GM23338 (cell line): Measurements from ENCODE around the gene CCDC28A. TPM values are rescaled to one million over a fixed set of nuclear protein-coding genes. Genes with fewer than 3 reads are reported as not detected.

ENCODE experiments used
- ATAC-seq: fragments of 200-7000 bp; cut with Tn5 transposase; 3 replicates; pipeline ENCODE4 v1.9.1; 2020
- DNase-seq: peaks from one replicate; pipeline ENCODE4 v3.0.0-alpha.2; 2015; ENCODE audit warnings: low spot score
- H2AFZ ChIP-seq: fragments of 200-600 bp; sonication (generic); 2 replicates; pipeline ENCODE4 v1.8.0; 2016; ENCODE audit warnings: antibody characterized with exemption, mild to moderate bottlenecking, moderate library complexity
- H3F3A ChIP-seq: fragments of 200-600 bp; sonication (generic); replicated peaks from 2 replicates; pipeline ENCODE4 v1.8.0; 2017; ENCODE audit warnings: antibody characterized with exemption, mixed run types, low read depth
- H3K27ac ChIP-seq: fragments of 200-600 bp; sonication (generic); 2 replicates; pipeline ENCODE4 v1.6.1; 2016; ENCODE audit warnings: low read depth
- H3K27me3 ChIP-seq: fragments of 200-600 bp; sonication (generic); 2 replicates; pipeline ENCODE4 v1.8.0; 2016; ENCODE audit warnings: mild to moderate bottlenecking, mixed run types, moderate library complexity; ENCODE audit not compliant: insufficient read depth
- H3K36me3 ChIP-seq: fragments of 200-600 bp; sonication (generic); 2 replicates; pipeline ENCODE4 v1.8.0; 2016; ENCODE audit warnings: mild to moderate bottlenecking; ENCODE audit not compliant: insufficient read depth
- H3K4me1 ChIP-seq: fragments of 200-600 bp; sonication (generic); 2 replicates; pipeline ENCODE4 v1.8.0; 2016; ENCODE audit warnings: mild to moderate bottlenecking, moderate library complexity; ENCODE audit not compliant: insufficient read depth
- H3K4me2 ChIP-seq: fragments of 200-600 bp; sonication (generic); 2 replicates; pipeline ENCODE4 v1.7.1; 2017; ENCODE audit warnings: mixed run types
- H3K4me3 ChIP-seq: fragments of 200-600 bp; sonication (generic); 2 replicates; pipeline ENCODE4 v1.6.1; 2016; ENCODE audit warnings: mixed run types
- H3K79me2 ChIP-seq: fragments of 200-600 bp; sonication (generic); replicated peaks from 2 replicates; pipeline ENCODE4 v1.8.0; 2017; ENCODE audit warnings: mild to moderate bottlenecking; ENCODE audit not compliant: insufficient read depth
- H3K9me2 ChIP-seq: fragments of 200-600 bp; sonication (generic); 2 replicates; pipeline ENCODE4 v1.8.0; 2017; ENCODE audit not compliant: insufficient read depth
- H4K20me1 ChIP-seq: fragments of 200-600 bp; sonication (generic); replicated peaks from 2 replicates; pipeline ENCODE4 v1.8.0; 2017; ENCODE audit warnings: mild to moderate bottlenecking; ENCODE audit not compliant: insufficient read depth
- H3K27ac Mint-ChIP-seq: 2 replicates; pipeline ENCODE4 v1.8.0; 2020; ENCODE audit warnings: inconsistent platforms, mild to moderate bottlenecking, moderate library complexity, mixed read lengths
- H3K27me3 Mint-ChIP-seq: 3 replicates; pipeline ENCODE4 v1.8.0; 2022; ENCODE audit warnings: low read depth, mild to moderate bottlenecking, moderate library complexity, mixed read lengths, inconsistent platforms; ENCODE audit not compliant: insufficient read depth, poor library complexity
- H3K36me3 Mint-ChIP-seq: 3 replicates; pipeline ENCODE4 v1.8.0; 2021; ENCODE audit warnings: low read depth, mild to moderate bottlenecking, inconsistent platforms, moderate library complexity, mixed read lengths
- H3K4me1 Mint-ChIP-seq: 3 replicates; pipeline ENCODE4 v1.8.0; 2020; ENCODE audit warnings: mild to moderate bottlenecking, inconsistent platforms, mixed read lengths
- H3K4me3 Mint-ChIP-seq: 3 replicates; pipeline ENCODE4 v1.8.0; 2021; ENCODE audit warnings: moderate library complexity, mild to moderate bottlenecking, inconsistent platforms, mixed read lengths
- H3K9me3 Mint-ChIP-seq: 3 replicates; pipeline ENCODE4 v1.8.0; 2020; ENCODE audit warnings: moderate library complexity, mild to moderate bottlenecking, inconsistent platforms, mixed read lengths
- EZH2 ChIP-seq: fragments of 200-600 bp; sonication (generic); IDR thresholded peaks from one replicate; pipeline ENCODE4 v1.8.0; 2017; ENCODE audit warnings: antibody characterized with exemption, mild to moderate bottlenecking, low read depth; ENCODE audit not compliant: unreplicated experiment
- EZH2phosphoT487 ChIP-seq: fragments of 200-600 bp; sonication (generic); IDR thresholded peaks from one replicate; pipeline ENCODE4 v1.8.1; 2018; ENCODE audit warnings: antibody characterized with exemption; ENCODE audit not compliant: unreplicated experiment
- JUNB ChIP-seq: IDR thresholded peaks from one replicate; pipeline ENCODE4 v1.6.1; 2016; ENCODE audit warnings: antibody characterized with exemption; ENCODE audit not compliant: unreplicated experiment
- NANOG ChIP-seq: IDR thresholded peaks from 2 replicates; pipeline ENCODE4 v1.6.1; 2016; ENCODE audit warnings: antibody characterized with exemption, borderline replicate concordance
- ZNF114 ChIP-seq: fragments of 250-450 bp; sonication (Bioruptor Pico); IDR thresholded peaks from 2 replicates; pipeline ENCODE4 v1.5.0; 2020; ENCODE audit warnings: mild to moderate bottlenecking, moderate library complexity
- ZNF331 ChIP-seq: fragments of 250-450 bp; sonication (Bioruptor Pico); IDR thresholded peaks from 2 replicates; pipeline ENCODE4 v1.5.0; 2020; ENCODE audit warnings: low read depth, mild to moderate bottlenecking, moderate library complexity
- polyA plus RNA-seq: library from polyadenylated mRNA; unstranded; fragments of >200 nt; fragmentation: Nextera tagmentation; extraction: Ambion mirVana; gene quantifications from 2 replicates; pipeline ENCODE4 v1.2.1, GENCODE V29; 2016
- total RNA-seq: library from RNA; depleted of rRNA; stranded (reverse); fragments of >200 nt; shearing (Covaris generic); gene quantifications from 2 replicates; pipeline ENCODE4 v1.2.3, GENCODE V29; 2014
- TF ChIP-seq, protein P1 (sequence below): IDR thresholded peaks from 2 replicates; pipeline ENCODE4 v1.6.1; 2016; ENCODE audit warnings: antibody characterized with exemption
- TF ChIP-seq, protein P2 (sequence below), 2 experiments: fragments of 200-600 bp in 1 of 2; sonication (generic) in 1 of 2; conservative IDR thresholded peaks; 2 replicates each; pipeline versions ENCODE4 v1.5.1 to v1.6.1; 2016 to 2017; ENCODE audit warnings: antibody characterized with exemption in 2 of 2, low read depth in 2 of 2, mild to moderate bottlenecking in 2 of 2, moderate library complexity in 1 of 2
- TF ChIP-seq, protein P3 (sequence below): fragments of 250-450 bp; sonication (Bioruptor Pico); IDR thresholded peaks from 2 replicates; pipeline ENCODE4 v1.5.0; 2020; ENCODE audit warnings: mild to moderate bottlenecking, moderate library complexity

Gene CCDC28A
- total and polyA plus RNA-seq, 2 experiments from 2014 or later, result 11.2 to 14.0 TPM

DNA sequence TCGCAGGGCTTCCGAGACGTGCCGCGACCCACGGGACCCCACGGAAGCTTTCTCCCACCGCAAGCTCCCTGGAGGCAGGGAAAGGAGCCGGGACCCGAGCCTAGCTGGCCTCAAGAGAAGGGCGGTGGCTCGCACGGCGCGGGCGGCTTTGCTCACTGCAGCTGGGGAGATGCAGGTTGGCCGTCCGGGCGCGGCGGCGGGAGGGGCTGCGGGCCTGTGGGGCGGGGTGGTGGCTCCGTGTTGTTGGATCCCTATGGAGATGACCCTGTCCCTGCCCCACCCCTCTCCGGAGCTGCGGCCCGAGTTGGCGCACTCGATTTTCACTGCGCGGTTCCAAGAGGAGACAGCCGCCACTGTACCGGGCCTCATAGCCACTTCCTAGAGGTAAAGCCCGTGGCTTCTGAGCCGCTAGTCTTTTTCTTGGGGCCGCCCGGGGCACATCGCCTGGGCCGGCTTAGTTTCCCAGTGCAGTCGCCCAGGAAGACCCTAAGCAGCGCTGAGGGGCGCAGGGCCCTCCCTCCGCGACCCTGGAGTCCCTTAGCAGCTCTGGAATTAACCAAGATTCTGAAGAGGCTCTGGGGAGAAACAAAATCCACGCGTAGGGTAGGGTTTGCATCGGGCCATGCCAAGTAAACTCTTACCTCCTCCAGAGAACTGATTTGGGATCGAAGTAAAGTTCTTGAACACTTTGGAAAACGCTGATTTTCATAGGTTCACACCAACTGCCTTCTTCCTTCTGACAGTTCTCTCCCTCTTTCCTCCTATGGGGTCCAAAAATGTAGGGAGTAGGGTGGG is 22.4 kb downstream of the CCDC28A start, which contains the start of gene ECT2L:
ECT2L (plus strand) TSS at position 279 of the 795 bp plus-strand sequence. CDS start 17,188 bp downstream, outside the sequence.
- Histone ChIP-seq H3K4me1 (peaks cover 8% of the 10 kb centered on the region; the same call in 1 of the 2 replicates), H3K79me2 (no peaks in the 10 kb centered on the region), H2AFZ (peak within 1 kb of the TSS; percentile 96), H3K4me2 (peak within 1 kb of the TSS; percentile 94), H3F3A (no peaks in the 10 kb centered on the region), H4K20me1 (no peaks in the 10 kb centered on the region), H3K27me3 (peaks cover 11% of the 10 kb centered on the region; the same call in 1 of the 2 replicates), H3K9me2 (no peaks in the 10 kb centered on the region), H3K4me3 (peak within 1 kb of the TSS; percentile 65), H3K36me3 (no peaks in the 10 kb centered on the region), H3K27ac (0 out of 2 replicates have a peak within 1 kb of the TSS, but pooled peaks have one; percentile 65)
- Mint-ChIP-seq H3K9me3 (peaks cover 10% of the 10 kb centered on the region; the same call in 2 of the 3 replicates), H3K27ac (no peak within 1 kb of the TSS), H3K36me3 (no peaks in the 10 kb centered on the region; the same call in 2 of the 3 replicates), H3K27me3 (peaks cover 5% of the 10 kb centered on the region), H3K4me1 (no peaks in the 10 kb centered on the region; the same call in 2 of the 3 replicates), H3K4me3 (peak within 1 kb of the TSS; percentile 74)
- DNase-seq (peak; percentile 92), ATAC-seq (peak; percentile 95)
- TF ChIP-seq ZNF114 (CRISPR knock-in tag) (no peak), ZNF331 (no peak), JUNB (no peak)

DNA sequence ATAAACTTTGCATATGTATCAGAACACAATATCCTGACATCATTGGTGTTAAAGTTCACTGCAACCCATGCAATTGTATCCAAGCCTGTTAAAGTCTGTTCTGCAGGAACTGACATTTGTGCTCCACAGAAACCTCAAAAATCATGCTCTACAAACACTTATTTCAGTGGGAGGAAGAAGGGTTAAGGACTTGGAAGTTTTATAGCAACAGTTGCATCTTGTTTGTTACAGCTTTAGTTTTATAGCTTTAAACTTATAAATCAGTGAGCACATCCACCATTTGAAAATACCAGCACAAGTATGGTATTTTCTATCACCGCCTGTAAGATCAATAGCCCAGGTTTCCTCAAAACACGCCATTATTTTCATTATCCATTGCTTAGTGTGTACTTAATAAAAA is 23.2 kb downstream of the CCDC28A start:
- Mint-ChIP-seq H3K27me3 (peaks cover 5% of the 10 kb centered on the region), H3K4me3 (peak overlapping the region; percentile 74), H3K9me3 (peaks cover 10% of the 10 kb centered on the region; the same call in 2 of the 3 replicates), H3K36me3 (no peaks in the 10 kb centered on the region; the same call in 2 of the 3 replicates), H3K4me1 (no peaks in the 10 kb centered on the region; the same call in 2 of the 3 replicates), H3K27ac (no peak overlapping the region)
- Histone ChIP-seq H3K4me2 (peak overlapping the region; percentile 94; the same call in 1 of the 2 replicates), H4K20me1 (no peaks in the 10 kb centered on the region), H3K4me1 (peaks cover 8% of the 10 kb centered on the region; the same call in 1 of the 2 replicates), H3K27me3 (peaks cover 11% of the 10 kb centered on the region; the same call in 1 of the 2 replicates), H3K36me3 (no peaks in the 10 kb centered on the region), H3K9me2 (no peaks in the 10 kb centered on the region), H3K79me2 (no peaks in the 10 kb centered on the region), H3K27ac (no peak overlapping the region), H3F3A (no peaks in the 10 kb centered on the region), H3K4me3 (peak overlapping the region; percentile 65), H2AFZ (no peak overlapping the region)
- DNase-seq (no peak), ATAC-seq (no peak)
- TF ChIP-seq, protein P1, sequence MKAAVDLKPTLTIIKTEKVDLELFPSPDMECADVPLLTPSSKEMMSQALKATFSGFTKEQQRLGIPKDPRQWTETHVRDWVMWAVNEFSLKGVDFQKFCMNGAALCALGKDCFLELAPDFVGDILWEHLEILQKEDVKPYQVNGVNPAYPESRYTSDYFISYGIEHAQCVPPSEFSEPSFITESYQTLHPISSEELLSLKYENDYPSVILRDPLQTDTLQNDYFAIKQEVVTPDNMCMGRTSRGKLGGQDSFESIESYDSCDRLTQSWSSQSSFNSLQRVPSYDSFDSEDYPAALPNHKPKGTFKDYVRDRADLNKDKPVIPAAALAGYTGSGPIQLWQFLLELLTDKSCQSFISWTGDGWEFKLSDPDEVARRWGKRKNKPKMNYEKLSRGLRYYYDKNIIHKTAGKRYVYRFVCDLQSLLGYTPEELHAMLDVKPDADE, result no peak
- TF ChIP-seq EZH2phosphoT487 (no peak), JUNB (no peak), EZH2 (no peak), ZNF331 (no peak), NANOG (no peak)
- TF ChIP-seq, protein P2, sequence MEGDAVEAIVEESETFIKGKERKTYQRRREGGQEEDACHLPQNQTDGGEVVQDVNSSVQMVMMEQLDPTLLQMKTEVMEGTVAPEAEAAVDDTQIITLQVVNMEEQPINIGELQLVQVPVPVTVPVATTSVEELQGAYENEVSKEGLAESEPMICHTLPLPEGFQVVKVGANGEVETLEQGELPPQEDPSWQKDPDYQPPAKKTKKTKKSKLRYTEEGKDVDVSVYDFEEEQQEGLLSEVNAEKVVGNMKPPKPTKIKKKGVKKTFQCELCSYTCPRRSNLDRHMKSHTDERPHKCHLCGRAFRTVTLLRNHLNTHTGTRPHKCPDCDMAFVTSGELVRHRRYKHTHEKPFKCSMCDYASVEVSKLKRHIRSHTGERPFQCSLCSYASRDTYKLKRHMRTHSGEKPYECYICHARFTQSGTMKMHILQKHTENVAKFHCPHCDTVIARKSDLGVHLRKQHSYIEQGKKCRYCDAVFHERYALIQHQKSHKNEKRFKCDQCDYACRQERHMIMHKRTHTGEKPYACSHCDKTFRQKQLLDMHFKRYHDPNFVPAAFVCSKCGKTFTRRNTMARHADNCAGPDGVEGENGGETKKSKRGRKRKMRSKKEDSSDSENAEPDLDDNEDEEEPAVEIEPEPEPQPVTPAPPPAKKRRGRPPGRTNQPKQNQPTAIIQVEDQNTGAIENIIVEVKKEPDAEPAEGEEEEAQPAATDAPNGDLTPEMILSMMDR (conservative IDR thresholded peaks at IDR 0.05; ENCODE audit: low read depth in 2 of 2), result no peak
- TF ChIP-seq, protein P3, sequence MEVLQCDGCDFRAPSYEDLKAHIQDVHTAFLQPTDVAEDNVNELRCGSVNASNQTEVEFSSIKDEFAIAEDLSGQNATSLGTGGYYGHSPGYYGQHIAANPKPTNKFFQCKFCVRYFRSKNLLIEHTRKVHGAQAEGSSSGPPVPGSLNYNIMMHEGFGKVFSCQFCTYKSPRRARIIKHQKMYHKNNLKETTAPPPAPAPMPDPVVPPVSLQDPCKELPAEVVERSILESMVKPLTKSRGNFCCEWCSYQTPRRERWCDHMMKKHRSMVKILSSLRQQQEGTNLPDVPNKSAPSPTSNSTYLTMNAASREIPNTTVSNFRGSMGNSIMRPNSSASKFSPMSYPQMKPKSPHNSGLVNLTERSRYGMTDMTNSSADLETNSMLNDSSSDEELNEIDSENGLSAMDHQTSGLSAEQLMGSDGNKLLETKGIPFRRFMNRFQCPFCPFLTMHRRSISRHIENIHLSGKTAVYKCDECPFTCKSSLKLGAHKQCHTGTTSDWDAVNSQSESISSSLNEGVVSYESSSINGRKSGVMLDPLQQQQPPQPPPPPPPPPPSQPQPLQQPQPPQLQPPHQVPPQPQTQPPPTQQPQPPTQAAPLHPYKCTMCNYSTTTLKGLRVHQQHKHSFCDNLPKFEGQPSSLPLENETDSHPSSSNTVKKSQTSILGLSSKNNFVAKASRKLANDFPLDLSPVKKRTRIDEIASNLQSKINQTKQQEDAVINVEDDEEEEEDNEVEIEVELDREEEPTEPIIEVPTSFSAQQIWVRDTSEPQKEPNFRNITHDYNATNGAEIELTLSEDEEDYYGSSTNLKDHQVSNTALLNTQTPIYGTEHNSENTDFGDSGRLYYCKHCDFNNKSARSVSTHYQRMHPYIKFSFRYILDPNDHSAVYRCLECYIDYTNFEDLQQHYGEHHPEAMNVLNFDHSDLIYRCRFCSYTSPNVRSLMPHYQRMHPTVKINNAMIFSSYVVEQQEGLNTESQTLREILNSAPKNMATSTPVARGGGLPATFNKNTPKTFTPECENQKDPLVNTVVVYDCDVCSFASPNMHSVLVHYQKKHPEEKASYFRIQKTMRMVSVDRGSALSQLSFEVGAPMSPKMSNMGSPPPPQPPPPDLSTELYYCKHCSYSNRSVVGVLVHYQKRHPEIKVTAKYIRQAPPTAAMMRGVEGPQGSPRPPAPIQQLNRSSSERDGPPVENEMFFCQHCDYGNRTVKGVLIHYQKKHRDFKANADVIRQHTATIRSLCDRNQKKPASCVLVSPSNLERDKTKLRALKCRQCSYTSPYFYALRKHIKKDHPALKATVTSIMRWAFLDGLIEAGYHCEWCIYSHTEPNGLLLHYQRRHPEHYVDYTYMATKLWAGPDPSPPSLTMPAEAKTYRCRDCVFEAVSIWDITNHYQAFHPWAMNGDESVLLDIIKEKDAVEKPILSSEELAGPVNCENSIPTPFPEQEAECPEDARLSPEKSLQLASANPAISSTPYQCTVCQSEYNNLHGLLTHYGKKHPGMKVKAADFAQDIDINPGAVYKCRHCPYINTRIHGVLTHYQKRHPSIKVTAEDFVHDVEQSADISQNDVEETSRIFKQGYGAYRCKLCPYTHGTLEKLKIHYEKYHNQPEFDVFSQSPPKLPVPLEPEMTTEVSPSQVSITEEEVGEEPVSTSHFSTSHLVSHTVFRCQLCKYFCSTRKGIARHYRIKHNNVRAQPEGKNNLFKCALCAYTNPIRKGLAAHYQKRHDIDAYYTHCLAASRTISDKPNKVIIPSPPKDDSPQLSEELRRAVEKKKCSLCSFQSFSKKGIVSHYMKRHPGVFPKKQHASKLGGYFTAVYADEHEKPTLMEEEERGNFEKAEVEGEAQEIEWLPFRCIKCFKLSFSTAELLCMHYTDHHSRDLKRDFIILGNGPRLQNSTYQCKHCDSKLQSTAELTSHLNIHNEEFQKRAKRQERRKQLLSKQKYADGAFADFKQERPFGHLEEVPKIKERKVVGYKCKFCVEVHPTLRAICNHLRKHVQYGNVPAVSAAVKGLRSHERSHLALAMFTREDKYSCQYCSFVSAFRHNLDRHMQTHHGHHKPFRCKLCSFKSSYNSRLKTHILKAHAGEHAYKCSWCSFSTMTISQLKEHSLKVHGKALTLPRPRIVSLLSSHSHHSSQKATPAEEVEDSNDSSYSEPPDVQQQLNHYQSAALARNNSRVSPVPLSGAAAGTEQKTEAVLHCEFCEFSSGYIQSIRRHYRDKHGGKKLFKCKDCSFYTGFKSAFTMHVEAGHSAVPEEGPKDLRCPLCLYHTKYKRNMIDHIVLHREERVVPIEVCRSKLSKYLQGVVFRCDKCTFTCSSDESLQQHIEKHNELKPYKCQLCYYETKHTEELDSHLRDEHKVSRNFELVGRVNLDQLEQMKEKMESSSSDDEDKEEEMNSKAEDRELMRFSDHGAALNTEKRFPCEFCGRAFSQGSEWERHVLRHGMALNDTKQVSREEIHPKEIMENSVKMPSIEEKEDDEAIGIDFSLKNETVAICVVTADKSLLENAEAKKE (CRISPR knock-in tag), result no peak
